Fibroblast of pulmonary artery (primary cell): ENCODE data around the gene DNAH1.

Source experiments
- DNase-seq: peaks from one replicate; pipeline ENCODE4 v3.0.0-alpha.2; 2010; ENCODE audit warnings: low read depth
- H3K4me3 ChIP-seq: replicated peaks from 2 replicates; pipeline ENCODE4 v1.5.1; 2011; ENCODE audit warnings: low read depth, mild to moderate bottlenecking, control low read depth, low read length, moderate library complexity
- CTCF ChIP-seq: IDR thresholded peaks from 2 replicates; pipeline ENCODE4 v1.5.1; 2011; ENCODE audit warnings: mild to moderate bottlenecking, control low read depth, low read length, inconsistent platforms; ENCODE audit errors: missing control alignments

Gene DNAH1

GRCh38 chr3:52408466-52408865 lies 92.3 kb downstream of the DNAH1 start:
- DNase-seq = no peak
- peak overlapping the region; percentile 98 for H3K4me3 ChIP-seq
- TF ChIP-seq CTCF = no peak

GRCh38 chr3:52415800-52416199 lies 99.7 kb downstream of the DNAH1 start:
- DNase-seq = no peak
- TF ChIP-seq CTCF = no peak
- H3K4me3 ChIP-seq = no peak overlapping the region

- no peak for DNase-seq
- H3K4me3 ChIP-seq = no peak overlapping the region
- TF ChIP-seq CTCF = no peak
Measured at GRCh38 chr3:52420388-52420787, 104.3 kb downstream of the DNAH1 start.

- DNase-seq = no peak
- H3K4me3 ChIP-seq = no peak overlapping the region
- TF ChIP-seq CTCF = no peak
Measured at GRCh38 chr3:52422669-52423068, 106.5 kb downstream of the DNAH1 start.

- no peak for TF ChIP-seq CTCF
- no peak overlapping the region for H3K4me3 ChIP-seq
- DNase-seq = no peak
Measured at GRCh38 chr3:52423173-52423572, 107.1 kb downstream of the DNAH1 start.

- DNase-seq = peak; percentile 91
- TF ChIP-seq CTCF = peak; percentile 89
- no peak overlapping the region for H3K4me3 ChIP-seq
Measured at GRCh38 chr3:52428151-52429005, 112.3 kb downstream of the DNAH1 start.

- DNase-seq = no peak
- TF ChIP-seq CTCF = no peak
Measured at GRCh38 chr3:52429031-52429430, 112.9 kb downstream of the DNAH1 start.

More at GRCh38 chr3:52429031-52429430, 112.9 kb downstream of the DNAH1 start:
- no peak overlapping the region for H3K4me3 ChIP-seq
